Testis (tissue), 2 donors: ENCODE measurements around the gene TRH.

Experiments
- POLR2A ChIP-seq: fragments of 450-650 bp; IDR thresholded peaks from one replicate; pipeline ENCODE4 v1.6.1; 2017; ENCODE audit warnings: antibody characterized with exemption, mild to moderate bottlenecking, moderate library complexity
- TF ChIP-seq, protein P1 (sequence below), 3 experiments: fragments of 450-650 bp in 2 of 3; fragments of 200-600 bp in 1 of 3; sonication (generic) in 1 of 3; IDR thresholded peaks; one replicate each; pipeline ENCODE4 v1.5.1; 2016 to 2019; ENCODE audit warnings: antibody characterized with exemption in 3 of 3, mild to moderate bottlenecking in 2 of 3, moderate library complexity in 1 of 3

DNA sequence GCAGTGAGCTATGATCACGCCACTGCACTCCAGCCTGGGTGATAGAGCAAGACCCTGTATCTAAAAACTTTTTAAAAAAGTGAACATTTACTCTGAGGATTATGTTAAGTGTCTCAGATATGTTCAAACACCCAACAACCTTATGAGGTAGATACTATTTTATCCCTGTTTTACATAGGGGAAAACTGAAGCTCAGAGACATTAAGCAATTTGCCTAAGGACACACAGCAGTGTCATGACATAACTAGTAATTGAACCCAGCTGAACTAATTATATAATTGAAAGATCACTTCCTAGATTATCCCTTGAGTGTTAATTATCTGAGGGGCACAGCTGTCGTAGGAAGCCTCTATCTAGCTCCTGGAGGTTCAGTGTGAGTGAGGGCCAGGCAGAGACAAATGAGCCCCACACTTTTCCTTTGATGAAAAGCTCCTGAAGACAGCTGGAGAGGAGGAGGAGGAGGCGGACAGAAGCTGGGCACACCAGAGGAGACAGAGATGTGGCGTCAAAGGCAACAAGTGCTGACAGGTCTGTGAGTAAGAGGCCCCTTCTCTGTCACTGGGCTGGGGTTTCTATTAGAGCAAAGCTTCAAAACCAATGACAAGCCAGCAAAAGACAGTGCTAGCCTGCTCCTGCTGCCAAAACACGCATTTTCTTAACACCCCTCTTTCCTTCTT is 20.5 kb downstream of the TRH start:
- TF ChIP-seq, protein P1, sequence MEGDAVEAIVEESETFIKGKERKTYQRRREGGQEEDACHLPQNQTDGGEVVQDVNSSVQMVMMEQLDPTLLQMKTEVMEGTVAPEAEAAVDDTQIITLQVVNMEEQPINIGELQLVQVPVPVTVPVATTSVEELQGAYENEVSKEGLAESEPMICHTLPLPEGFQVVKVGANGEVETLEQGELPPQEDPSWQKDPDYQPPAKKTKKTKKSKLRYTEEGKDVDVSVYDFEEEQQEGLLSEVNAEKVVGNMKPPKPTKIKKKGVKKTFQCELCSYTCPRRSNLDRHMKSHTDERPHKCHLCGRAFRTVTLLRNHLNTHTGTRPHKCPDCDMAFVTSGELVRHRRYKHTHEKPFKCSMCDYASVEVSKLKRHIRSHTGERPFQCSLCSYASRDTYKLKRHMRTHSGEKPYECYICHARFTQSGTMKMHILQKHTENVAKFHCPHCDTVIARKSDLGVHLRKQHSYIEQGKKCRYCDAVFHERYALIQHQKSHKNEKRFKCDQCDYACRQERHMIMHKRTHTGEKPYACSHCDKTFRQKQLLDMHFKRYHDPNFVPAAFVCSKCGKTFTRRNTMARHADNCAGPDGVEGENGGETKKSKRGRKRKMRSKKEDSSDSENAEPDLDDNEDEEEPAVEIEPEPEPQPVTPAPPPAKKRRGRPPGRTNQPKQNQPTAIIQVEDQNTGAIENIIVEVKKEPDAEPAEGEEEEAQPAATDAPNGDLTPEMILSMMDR (IDR thresholded peaks at IDR 0.05): no peak
- TF ChIP-seq POLR2A: no peak
